Fibroblast of skin of left quadriceps (primary cell): ENCODE results near the gene PREX1.
"Not testable (repeated sequence)": the region's sequence is repeated elsewhere in the genome, so short reads cannot be mapped to it uniquely, and the experiment has no call there.

ENCODE experiments used
- DNase-seq, 2 experiments: peaks; one replicate each; pipeline ENCODE4 v3.0.0-alpha.2; 2013; ENCODE audit warnings: low read depth in 2 of 2

PREX1 gene

GRCh38 chr20:48827855-48828733, at the start of gene PREX1:
PREX1 (minus strand) TSS chr20:48827999; CDS start chr20:48827860, 139 bp downstream.
- DNase-seq: peak; percentile 75 to 76

- no peak for DNase-seq
Measured at GRCh38 chr20:48877304-48877703, 49.5 kb upstream of the PREX1 start.

GRCh38 chr20:48875914-48876240, 48.1 kb upstream of the PREX1 start:
- DNase-seq: no peak

- no peak for DNase-seq
Measured at GRCh38 chr20:48875233-48875913, 47.6 kb upstream of the PREX1 start.

- not testable (repeated sequence) for DNase-seq
Measured at GRCh38 chr20:48869442-48869841, 41.6 kb upstream of the PREX1 start.

GRCh38 chr20:48866936-48867335, 39.1 kb upstream of the PREX1 start:
- DNase-seq: no peak

GRCh38 chr20:48864738-48865318, 37.0 kb upstream of the PREX1 start:
- no peak for DNase-seq

GRCh38 chr20:48864254-48864653, 36.5 kb upstream of the PREX1 start:
- DNase-seq: no peak

GRCh38 chr20:48862279-48862678, 34.5 kb upstream of the PREX1 start:
- no peak for DNase-seq

- DNase-seq: no peak
Measured at GRCh38 chr20:48861444-48861843, 33.6 kb upstream of the PREX1 start.

GRCh38 chr20:48858075-48858790, 30.4 kb upstream of the PREX1 start:
- DNase-seq: no peak

GRCh38 chr20:48856130-48856529, 28.3 kb upstream of the PREX1 start:
- DNase-seq: no peak

- DNase-seq: no peak
Measured at GRCh38 chr20:48855046-48855445, 27.2 kb upstream of the PREX1 start.

GRCh38 chr20:48852609-48853008, 24.8 kb upstream of the PREX1 start:
- DNase-seq: no peak

- no peak for DNase-seq
Measured at GRCh38 chr20:48851579-48851978, 23.8 kb upstream of the PREX1 start.

GRCh38 chr20:48850977-48851299, 23.1 kb upstream of the PREX1 start:
- DNase-seq: no peak

GRCh38 chr20:48850257-48850976, 22.6 kb upstream of the PREX1 start:
- no peak for DNase-seq

- no peak for DNase-seq
Measured at GRCh38 chr20:48849779-48850178, 22.0 kb upstream of the PREX1 start.

GRCh38 chr20:48849299-48849698, 21.5 kb upstream of the PREX1 start:
- DNase-seq: no peak

GRCh38 chr20:48847498-48848205, 19.9 kb upstream of the PREX1 start:
- DNase-seq: no peak
